GM23338 (cell line): ENCODE measurements around the gene HECTD3. TPM values are rescaled to one million over a fixed set of nuclear protein-coding genes. Genes with fewer than 3 reads are reported as not detected.

Experiments
- ATAC-seq: fragments of 200-7000 bp; cut with Tn5 transposase; 3 replicates; pipeline ENCODE4 v1.9.1; 2020
- DNase-seq: peaks from one replicate; pipeline ENCODE4 v3.0.0-alpha.2; 2015; ENCODE audit warnings: low spot score
- H2AFZ ChIP-seq: fragments of 200-600 bp; sonication (generic); 2 replicates; pipeline ENCODE4 v1.8.0; 2016; ENCODE audit warnings: antibody characterized with exemption, mild to moderate bottlenecking, moderate library complexity
- H3F3A ChIP-seq: fragments of 200-600 bp; sonication (generic); replicated peaks from 2 replicates; pipeline ENCODE4 v1.8.0; 2017; ENCODE audit warnings: antibody characterized with exemption, mixed run types, low read depth
- H3K27ac ChIP-seq: fragments of 200-600 bp; sonication (generic); 2 replicates; pipeline ENCODE4 v1.6.1; 2016; ENCODE audit warnings: low read depth
- H3K27me3 ChIP-seq: fragments of 200-600 bp; sonication (generic); 2 replicates; pipeline ENCODE4 v1.8.0; 2016; ENCODE audit warnings: mild to moderate bottlenecking, mixed run types, moderate library complexity; ENCODE audit not compliant: insufficient read depth
- H3K36me3 ChIP-seq: fragments of 200-600 bp; sonication (generic); 2 replicates; pipeline ENCODE4 v1.8.0; 2016; ENCODE audit warnings: mild to moderate bottlenecking; ENCODE audit not compliant: insufficient read depth
- H3K4me1 ChIP-seq: fragments of 200-600 bp; sonication (generic); 2 replicates; pipeline ENCODE4 v1.8.0; 2016; ENCODE audit warnings: mild to moderate bottlenecking, moderate library complexity; ENCODE audit not compliant: insufficient read depth
- H3K4me2 ChIP-seq: fragments of 200-600 bp; sonication (generic); 2 replicates; pipeline ENCODE4 v1.7.1; 2017; ENCODE audit warnings: mixed run types
- H3K4me3 ChIP-seq: fragments of 200-600 bp; sonication (generic); 2 replicates; pipeline ENCODE4 v1.6.1; 2016; ENCODE audit warnings: mixed run types
- H3K79me2 ChIP-seq: fragments of 200-600 bp; sonication (generic); replicated peaks from 2 replicates; pipeline ENCODE4 v1.8.0; 2017; ENCODE audit warnings: mild to moderate bottlenecking; ENCODE audit not compliant: insufficient read depth
- H3K9me2 ChIP-seq: fragments of 200-600 bp; sonication (generic); 2 replicates; pipeline ENCODE4 v1.8.0; 2017; ENCODE audit not compliant: insufficient read depth
- H4K20me1 ChIP-seq: fragments of 200-600 bp; sonication (generic); replicated peaks from 2 replicates; pipeline ENCODE4 v1.8.0; 2017; ENCODE audit warnings: mild to moderate bottlenecking; ENCODE audit not compliant: insufficient read depth
- H3K27ac Mint-ChIP-seq: 2 replicates; pipeline ENCODE4 v1.8.0; 2020; ENCODE audit warnings: inconsistent platforms, mild to moderate bottlenecking, moderate library complexity, mixed read lengths
- H3K27me3 Mint-ChIP-seq: 3 replicates; pipeline ENCODE4 v1.8.0; 2022; ENCODE audit warnings: low read depth, mild to moderate bottlenecking, moderate library complexity, mixed read lengths, inconsistent platforms; ENCODE audit not compliant: insufficient read depth, poor library complexity
- H3K36me3 Mint-ChIP-seq: 3 replicates; pipeline ENCODE4 v1.8.0; 2021; ENCODE audit warnings: low read depth, mild to moderate bottlenecking, inconsistent platforms, moderate library complexity, mixed read lengths
- H3K4me1 Mint-ChIP-seq: 3 replicates; pipeline ENCODE4 v1.8.0; 2020; ENCODE audit warnings: mild to moderate bottlenecking, inconsistent platforms, mixed read lengths
- H3K4me3 Mint-ChIP-seq: 3 replicates; pipeline ENCODE4 v1.8.0; 2021; ENCODE audit warnings: moderate library complexity, mild to moderate bottlenecking, inconsistent platforms, mixed read lengths
- H3K9me3 Mint-ChIP-seq: 3 replicates; pipeline ENCODE4 v1.8.0; 2020; ENCODE audit warnings: moderate library complexity, mild to moderate bottlenecking, inconsistent platforms, mixed read lengths
- EZH2 ChIP-seq: fragments of 200-600 bp; sonication (generic); IDR thresholded peaks from one replicate; pipeline ENCODE4 v1.8.0; 2017; ENCODE audit warnings: antibody characterized with exemption, mild to moderate bottlenecking, low read depth; ENCODE audit not compliant: unreplicated experiment
- EZH2phosphoT487 ChIP-seq: fragments of 200-600 bp; sonication (generic); IDR thresholded peaks from one replicate; pipeline ENCODE4 v1.8.1; 2018; ENCODE audit warnings: antibody characterized with exemption; ENCODE audit not compliant: unreplicated experiment
- NANOG ChIP-seq: IDR thresholded peaks from 2 replicates; pipeline ENCODE4 v1.6.1; 2016; ENCODE audit warnings: antibody characterized with exemption, borderline replicate concordance
- POLR2AphosphoS5 ChIP-seq: IDR thresholded peaks from 2 replicates; pipeline ENCODE4 v1.6.1; 2016; ENCODE audit warnings: antibody characterized with exemption, low read depth
- STAT1 ChIP-seq: IDR thresholded peaks from one replicate; pipeline ENCODE4 v1.6.1; 2016; ENCODE audit warnings: antibody characterized with exemption; ENCODE audit not compliant: unreplicated experiment
- ZNF114 ChIP-seq: fragments of 250-450 bp; sonication (Bioruptor Pico); IDR thresholded peaks from 2 replicates; pipeline ENCODE4 v1.5.0; 2020; ENCODE audit warnings: mild to moderate bottlenecking, moderate library complexity
- ZNF331 ChIP-seq: fragments of 250-450 bp; sonication (Bioruptor Pico); IDR thresholded peaks from 2 replicates; pipeline ENCODE4 v1.5.0; 2020; ENCODE audit warnings: low read depth, mild to moderate bottlenecking, moderate library complexity
- polyA plus RNA-seq: library from polyadenylated mRNA; unstranded; fragments of >200 nt; fragmentation: Nextera tagmentation; extraction: Ambion mirVana; gene quantifications from 2 replicates; pipeline ENCODE4 v1.2.1, GENCODE V29; 2016
- total RNA-seq: library from RNA; depleted of rRNA; stranded (reverse); fragments of >200 nt; shearing (Covaris generic); gene quantifications from 2 replicates; pipeline ENCODE4 v1.2.3, GENCODE V29; 2014
- TF ChIP-seq, protein P1 (sequence below): IDR thresholded peaks from 2 replicates; pipeline ENCODE4 v1.6.1; 2016; ENCODE audit warnings: antibody characterized with exemption
- TF ChIP-seq, protein P2 (sequence below): fragments of 250-450 bp; sonication (Bioruptor Pico); IDR thresholded peaks from 2 replicates; pipeline ENCODE4 v1.5.0; 2020; ENCODE audit warnings: mild to moderate bottlenecking, moderate library complexity

Gene HECTD3
- total and polyA plus RNA-seq, 2 experiments from 2014 or later, result 13.1 to 31.4 TPM

DNA sequence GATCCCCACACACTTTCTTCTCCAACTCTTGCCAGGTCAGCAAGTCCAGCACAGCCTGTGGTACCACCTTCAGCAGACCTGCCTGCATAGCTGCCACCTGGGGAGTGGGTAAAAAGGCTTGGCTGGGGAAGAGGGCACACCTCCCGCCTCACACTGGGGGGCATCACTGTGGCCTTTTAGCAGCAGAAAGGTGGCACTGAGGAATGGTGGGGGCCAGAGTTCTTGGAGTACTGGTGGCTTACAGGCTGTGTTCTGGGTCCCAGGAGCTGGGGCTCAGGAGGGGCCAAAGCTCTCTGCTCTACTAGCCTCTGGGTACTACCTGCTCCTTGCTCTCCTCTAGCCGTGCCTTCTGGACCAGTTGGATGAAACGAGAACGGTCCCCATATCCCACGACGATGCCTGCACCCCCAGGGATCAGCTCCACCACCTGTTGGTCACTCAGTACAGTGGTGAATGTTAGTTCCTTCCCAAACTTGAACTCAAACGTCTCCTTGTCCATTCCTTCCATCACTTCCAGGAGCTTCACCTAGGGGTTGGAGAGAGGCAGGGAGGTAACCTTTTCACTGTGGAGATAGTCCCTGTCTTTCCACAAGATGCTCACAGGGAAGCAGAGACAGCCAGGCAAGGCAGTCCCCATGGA, 6.7 kb downstream of the HECTD3 start:
- no peak overlapping the region for H3K4me3 ChIP-seq
- H3K9me2 ChIP-seq, result no peaks in the 10 kb centered on the region
- no peak for ATAC-seq
- Mint-ChIP-seq H3K4me1 (peaks cover 5% of the 10 kb centered on the region; the same call in 1 of the 3 replicates), H3K36me3 (peaks cover 27% of the 10 kb centered on the region), H3K9me3 (no peaks in the 10 kb centered on the region), H3K27me3 (no peaks in the 10 kb centered on the region), H3K4me3 (no peak overlapping the region), H3K27ac (no peak overlapping the region)
- no peaks in the 10 kb centered on the region; the same call in 1 of the 2 replicates for H4K20me1 ChIP-seq
- no peaks in the 10 kb centered on the region for H3F3A ChIP-seq
- H3K36me3 ChIP-seq, result no peaks in the 10 kb centered on the region
- H3K4me1 ChIP-seq, result peaks cover 6% of the 10 kb centered on the region; the same call in 1 of the 2 replicates
- DNase-seq, result no peak
- no peak for TF ChIP-seq EZH2phosphoT487
- TF ChIP-seq, protein P1, sequence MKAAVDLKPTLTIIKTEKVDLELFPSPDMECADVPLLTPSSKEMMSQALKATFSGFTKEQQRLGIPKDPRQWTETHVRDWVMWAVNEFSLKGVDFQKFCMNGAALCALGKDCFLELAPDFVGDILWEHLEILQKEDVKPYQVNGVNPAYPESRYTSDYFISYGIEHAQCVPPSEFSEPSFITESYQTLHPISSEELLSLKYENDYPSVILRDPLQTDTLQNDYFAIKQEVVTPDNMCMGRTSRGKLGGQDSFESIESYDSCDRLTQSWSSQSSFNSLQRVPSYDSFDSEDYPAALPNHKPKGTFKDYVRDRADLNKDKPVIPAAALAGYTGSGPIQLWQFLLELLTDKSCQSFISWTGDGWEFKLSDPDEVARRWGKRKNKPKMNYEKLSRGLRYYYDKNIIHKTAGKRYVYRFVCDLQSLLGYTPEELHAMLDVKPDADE, result no peak
- no peaks in the 10 kb centered on the region for H3K79me2 ChIP-seq
- no peak overlapping the region for H3K4me2 ChIP-seq
- H3K27ac ChIP-seq, result no peak overlapping the region
- H3K27me3 ChIP-seq, result no peaks in the 10 kb centered on the region
- no peak overlapping the region for H2AFZ ChIP-seq

DNA sequence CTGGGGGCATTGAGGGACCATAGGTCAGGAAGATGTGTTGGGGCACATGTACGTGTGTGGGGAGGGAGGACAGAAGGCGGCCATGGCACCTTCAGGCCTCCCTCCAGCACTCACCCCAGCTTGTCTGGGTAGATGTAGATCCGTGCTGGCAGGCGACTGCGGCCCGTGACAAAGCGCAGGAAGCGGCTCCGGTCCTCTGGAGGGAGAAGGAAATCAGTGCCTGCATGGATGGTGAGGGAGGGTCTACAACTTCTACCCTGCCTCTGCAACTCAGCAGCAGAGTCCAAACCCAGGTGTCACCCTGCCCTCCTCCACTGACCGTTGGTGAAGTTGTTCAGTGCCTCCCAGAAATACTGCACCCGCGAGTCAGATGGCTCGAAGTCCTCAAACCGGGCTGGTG, 7.4 kb downstream of the HECTD3 start:
- no peak overlapping the region for H3K4me3 Mint-ChIP-seq
- DNase-seq (no peak), ATAC-seq (no peak)

More for the DNA sequence above, 7.4 kb downstream of the HECTD3 start:
- H3K27ac ChIP-seq, result no peak overlapping the region
- no peaks in the 10 kb centered on the region for H3K27me3 ChIP-seq
- peaks cover 5% of the 10 kb centered on the region; the same call in 1 of the 3 replicates for H3K4me1 Mint-ChIP-seq
- no peaks in the 10 kb centered on the region for H3K27me3 Mint-ChIP-seq
- no peak overlapping the region for H3K4me3 ChIP-seq
- TF ChIP-seq, protein P2, sequence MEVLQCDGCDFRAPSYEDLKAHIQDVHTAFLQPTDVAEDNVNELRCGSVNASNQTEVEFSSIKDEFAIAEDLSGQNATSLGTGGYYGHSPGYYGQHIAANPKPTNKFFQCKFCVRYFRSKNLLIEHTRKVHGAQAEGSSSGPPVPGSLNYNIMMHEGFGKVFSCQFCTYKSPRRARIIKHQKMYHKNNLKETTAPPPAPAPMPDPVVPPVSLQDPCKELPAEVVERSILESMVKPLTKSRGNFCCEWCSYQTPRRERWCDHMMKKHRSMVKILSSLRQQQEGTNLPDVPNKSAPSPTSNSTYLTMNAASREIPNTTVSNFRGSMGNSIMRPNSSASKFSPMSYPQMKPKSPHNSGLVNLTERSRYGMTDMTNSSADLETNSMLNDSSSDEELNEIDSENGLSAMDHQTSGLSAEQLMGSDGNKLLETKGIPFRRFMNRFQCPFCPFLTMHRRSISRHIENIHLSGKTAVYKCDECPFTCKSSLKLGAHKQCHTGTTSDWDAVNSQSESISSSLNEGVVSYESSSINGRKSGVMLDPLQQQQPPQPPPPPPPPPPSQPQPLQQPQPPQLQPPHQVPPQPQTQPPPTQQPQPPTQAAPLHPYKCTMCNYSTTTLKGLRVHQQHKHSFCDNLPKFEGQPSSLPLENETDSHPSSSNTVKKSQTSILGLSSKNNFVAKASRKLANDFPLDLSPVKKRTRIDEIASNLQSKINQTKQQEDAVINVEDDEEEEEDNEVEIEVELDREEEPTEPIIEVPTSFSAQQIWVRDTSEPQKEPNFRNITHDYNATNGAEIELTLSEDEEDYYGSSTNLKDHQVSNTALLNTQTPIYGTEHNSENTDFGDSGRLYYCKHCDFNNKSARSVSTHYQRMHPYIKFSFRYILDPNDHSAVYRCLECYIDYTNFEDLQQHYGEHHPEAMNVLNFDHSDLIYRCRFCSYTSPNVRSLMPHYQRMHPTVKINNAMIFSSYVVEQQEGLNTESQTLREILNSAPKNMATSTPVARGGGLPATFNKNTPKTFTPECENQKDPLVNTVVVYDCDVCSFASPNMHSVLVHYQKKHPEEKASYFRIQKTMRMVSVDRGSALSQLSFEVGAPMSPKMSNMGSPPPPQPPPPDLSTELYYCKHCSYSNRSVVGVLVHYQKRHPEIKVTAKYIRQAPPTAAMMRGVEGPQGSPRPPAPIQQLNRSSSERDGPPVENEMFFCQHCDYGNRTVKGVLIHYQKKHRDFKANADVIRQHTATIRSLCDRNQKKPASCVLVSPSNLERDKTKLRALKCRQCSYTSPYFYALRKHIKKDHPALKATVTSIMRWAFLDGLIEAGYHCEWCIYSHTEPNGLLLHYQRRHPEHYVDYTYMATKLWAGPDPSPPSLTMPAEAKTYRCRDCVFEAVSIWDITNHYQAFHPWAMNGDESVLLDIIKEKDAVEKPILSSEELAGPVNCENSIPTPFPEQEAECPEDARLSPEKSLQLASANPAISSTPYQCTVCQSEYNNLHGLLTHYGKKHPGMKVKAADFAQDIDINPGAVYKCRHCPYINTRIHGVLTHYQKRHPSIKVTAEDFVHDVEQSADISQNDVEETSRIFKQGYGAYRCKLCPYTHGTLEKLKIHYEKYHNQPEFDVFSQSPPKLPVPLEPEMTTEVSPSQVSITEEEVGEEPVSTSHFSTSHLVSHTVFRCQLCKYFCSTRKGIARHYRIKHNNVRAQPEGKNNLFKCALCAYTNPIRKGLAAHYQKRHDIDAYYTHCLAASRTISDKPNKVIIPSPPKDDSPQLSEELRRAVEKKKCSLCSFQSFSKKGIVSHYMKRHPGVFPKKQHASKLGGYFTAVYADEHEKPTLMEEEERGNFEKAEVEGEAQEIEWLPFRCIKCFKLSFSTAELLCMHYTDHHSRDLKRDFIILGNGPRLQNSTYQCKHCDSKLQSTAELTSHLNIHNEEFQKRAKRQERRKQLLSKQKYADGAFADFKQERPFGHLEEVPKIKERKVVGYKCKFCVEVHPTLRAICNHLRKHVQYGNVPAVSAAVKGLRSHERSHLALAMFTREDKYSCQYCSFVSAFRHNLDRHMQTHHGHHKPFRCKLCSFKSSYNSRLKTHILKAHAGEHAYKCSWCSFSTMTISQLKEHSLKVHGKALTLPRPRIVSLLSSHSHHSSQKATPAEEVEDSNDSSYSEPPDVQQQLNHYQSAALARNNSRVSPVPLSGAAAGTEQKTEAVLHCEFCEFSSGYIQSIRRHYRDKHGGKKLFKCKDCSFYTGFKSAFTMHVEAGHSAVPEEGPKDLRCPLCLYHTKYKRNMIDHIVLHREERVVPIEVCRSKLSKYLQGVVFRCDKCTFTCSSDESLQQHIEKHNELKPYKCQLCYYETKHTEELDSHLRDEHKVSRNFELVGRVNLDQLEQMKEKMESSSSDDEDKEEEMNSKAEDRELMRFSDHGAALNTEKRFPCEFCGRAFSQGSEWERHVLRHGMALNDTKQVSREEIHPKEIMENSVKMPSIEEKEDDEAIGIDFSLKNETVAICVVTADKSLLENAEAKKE, result no peak
- TF ChIP-seq NANOG (no peak), STAT1 (no peak), EZH2 (no peak), POLR2AphosphoS5 (no peak), ZNF331 (CRISPR knock-in tag) (no peak), ZNF114 (CRISPR knock-in tag) (no peak)
- TF ChIP-seq, protein P1, result no peak
- no peaks in the 10 kb centered on the region for H3K79me2 ChIP-seq
- H3K9me2 ChIP-seq, result no peaks in the 10 kb centered on the region
- no peak overlapping the region for H3K4me2 ChIP-seq
- no peaks in the 10 kb centered on the region for H3K9me3 Mint-ChIP-seq
- H2AFZ ChIP-seq, result no peak overlapping the region
- H3K4me1 ChIP-seq, result peaks cover 6% of the 10 kb centered on the region; the same call in 1 of the 2 replicates
- H3F3A ChIP-seq, result no peaks in the 10 kb centered on the region
- peaks cover 21% of the 10 kb centered on the region for H3K36me3 Mint-ChIP-seq
- H3K27ac Mint-ChIP-seq, result no peak overlapping the region
- no peaks in the 10 kb centered on the region; the same call in 1 of the 2 replicates for H4K20me1 ChIP-seq
- no peaks in the 10 kb centered on the region for H3K36me3 ChIP-seq
